NCI-H1105 (cell line): ENCODE results near the gene TBXAS1.

Experiments used
- DNase-seq: peaks from one replicate; lab custom pipeline; 2025; lab: John Stamatoyannopoulos, UW

TBXAS1 gene

DNA sequence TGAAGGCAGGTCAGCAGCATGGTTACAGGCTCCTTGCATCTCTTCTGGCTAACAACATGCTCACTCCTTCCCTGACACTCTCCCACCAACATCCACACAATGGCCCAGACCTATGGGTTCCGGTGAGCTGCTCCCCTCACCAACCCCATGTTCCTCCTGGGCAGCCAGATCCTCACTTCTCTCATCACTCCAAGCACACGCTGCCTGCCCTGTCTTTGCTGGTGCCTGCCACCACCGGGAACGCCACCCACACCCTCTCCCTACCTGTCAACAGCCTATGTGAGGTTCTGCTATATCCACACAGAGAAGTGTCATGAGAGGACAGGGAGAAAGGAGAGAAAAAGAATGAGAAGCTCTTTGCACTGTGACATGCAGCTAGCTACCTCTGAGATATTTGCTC, 219.1 kb downstream of the TBXAS1 start:
- DNase-seq: no peak

DNA sequence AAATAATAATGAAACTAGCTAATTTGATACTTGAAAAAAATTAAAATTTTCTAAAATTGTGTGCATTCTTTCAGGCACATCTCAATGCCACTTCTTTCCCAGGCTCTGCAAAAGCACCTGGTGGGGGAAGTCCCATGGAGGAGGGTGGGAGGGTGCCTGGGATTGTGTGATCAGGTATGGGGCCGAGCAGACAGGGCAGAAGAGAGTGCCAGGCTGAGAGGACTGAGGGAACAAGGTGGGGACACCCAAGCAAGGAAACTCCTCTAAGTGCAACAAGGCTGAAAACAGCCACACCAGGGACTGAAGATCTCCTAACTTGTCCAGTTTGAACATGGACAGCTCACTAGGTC, 219.9 kb downstream of the TBXAS1 start:
- no peak for DNase-seq

DNA sequence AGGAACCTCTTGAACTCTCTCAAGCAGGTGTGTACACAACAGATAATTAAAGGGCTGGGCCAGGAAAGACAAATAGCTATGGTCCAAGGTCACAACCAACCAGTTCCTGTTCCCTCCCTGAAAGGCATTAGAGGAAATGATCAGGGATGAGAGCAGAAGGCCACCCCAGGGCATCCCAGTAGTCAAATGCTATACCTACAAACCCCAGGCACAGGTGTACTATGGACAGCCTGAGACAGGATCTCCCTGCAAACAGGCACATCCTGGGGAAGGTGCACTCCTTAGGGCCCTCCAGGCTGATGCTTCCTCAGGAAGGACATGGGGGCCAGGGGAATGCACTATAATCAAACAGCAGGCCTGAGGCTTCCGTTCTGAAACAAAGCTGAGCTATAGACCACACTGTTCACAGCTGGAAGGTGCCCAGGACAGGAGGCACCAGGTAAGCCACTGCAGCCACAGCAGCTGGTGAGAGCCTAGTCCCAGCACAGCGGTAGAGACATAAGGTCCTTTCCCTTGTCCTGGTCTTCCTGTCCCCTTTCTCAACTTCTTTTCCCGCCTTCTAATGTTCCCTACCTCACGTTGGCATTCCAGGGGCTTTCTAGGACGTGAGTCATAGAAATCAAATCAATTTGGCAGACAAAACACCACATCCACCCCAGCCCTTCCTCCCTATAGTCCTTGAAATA, 220.4 kb downstream of the TBXAS1 start:
- no peak for DNase-seq

DNA sequence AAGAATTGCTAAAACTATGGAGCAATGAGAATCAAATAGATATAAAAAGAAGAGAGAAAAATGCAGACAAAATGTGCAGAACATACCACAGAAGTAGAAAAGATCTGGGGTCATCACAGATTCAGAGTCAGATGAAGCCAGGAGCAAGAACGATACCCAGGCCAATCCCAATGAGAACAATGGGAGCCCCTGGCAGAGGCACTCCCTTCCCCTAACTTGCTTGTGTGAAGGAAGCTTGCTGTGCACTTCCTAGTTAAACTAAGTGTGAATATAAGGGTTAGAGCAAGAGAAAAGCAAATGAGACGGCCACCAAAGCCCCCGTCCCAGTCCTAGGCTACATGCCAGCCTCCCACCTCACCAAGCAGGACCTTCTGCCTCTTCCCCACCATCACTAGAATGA, 221.0 kb downstream of the TBXAS1 start:
- DNase-seq: no peak

DNA sequence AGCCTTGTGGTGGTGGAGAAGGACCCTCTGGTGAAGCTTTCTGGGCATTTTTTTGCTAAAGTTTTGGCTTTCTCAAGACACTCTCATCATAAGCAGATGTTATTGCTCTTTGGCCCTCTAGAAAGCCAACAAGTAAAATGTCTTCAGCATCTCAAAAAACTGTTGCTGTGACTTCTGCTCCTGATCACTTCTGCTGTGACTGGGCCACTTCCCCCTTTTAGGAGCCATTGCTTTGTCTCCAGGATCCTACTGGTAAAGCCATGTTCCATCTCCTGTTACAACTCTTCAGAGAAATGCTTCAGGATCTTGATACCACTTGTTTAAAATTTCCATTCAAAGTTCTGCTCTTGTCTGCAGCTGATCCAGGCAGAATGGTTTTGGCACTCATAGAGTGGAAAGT, 222.8 kb downstream of the TBXAS1 start:
- no peak for DNase-seq

DNA sequence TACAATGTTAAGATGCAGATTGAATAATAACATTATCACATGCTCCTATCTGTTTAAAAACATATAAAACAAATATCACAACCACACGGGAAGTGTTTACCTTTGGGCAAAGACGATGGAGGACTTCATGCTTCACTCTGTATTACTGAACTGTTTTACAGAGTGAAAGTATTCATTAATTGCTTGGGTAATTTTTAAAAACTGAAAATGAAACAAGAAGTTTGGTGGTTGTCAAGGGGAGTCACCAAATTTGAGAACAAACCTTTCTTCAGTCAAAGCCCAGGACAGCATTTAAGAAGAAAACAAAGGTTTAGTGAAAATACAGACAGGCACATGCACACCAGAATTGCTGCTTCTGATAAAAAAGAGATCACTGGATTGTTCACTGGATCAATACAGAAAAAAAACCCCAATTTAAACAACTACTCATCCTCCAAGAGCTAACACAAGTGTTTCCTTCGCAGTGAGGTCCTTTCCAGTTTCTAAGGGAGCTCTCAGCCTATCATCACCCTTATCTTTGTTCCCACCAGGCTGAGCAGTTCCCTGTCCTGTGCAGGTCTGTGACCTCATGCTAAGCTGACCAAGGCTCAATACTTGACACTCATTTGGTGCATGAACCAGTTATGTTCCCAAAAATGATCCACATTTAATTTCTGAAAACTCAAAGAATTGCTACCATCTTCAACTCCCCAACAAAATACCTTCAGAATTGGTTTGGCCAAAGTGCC, 224.9 kb downstream of the TBXAS1 start:
- DNase-seq: no peak

DNA sequence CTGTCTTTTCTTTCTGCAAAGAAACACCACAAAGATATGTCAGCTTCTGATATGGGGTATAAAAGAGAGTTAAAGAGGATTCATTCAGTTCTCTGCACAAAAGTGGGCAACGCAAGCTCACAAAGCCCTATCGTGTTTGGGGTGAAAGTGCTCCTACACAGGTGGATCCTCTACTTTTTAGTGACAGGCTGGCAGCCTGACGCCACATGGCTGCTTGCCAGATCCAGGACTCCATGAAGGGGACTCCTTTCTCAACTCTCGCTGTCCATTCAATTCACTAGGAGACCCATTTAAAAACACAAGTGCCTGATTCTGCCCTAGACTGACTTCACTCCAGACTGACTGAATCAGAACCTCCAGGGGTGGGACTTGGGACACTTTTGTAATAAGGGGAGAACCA, 225.7 kb downstream of the TBXAS1 start:
- no peak for DNase-seq

DNA sequence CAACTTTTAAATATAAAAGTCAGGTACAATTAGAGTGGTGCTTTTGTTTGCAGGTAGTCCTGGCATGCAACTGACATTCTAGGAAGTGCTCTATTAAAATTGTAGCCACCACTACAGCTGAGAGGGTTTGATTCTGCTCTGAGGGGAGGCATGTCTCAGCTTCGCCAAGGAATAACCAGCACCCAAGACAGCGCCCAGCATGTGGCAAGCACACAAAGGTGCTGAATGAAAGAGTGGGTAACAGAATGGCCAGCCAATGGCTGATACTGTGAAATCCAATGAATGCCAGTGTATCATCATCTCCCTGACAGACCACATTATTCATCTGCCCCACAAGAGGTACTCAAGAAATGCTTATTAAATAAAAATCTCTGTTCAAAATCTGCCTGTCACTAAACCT, 226.8 kb downstream of the TBXAS1 start:
- no peak for DNase-seq

DNA sequence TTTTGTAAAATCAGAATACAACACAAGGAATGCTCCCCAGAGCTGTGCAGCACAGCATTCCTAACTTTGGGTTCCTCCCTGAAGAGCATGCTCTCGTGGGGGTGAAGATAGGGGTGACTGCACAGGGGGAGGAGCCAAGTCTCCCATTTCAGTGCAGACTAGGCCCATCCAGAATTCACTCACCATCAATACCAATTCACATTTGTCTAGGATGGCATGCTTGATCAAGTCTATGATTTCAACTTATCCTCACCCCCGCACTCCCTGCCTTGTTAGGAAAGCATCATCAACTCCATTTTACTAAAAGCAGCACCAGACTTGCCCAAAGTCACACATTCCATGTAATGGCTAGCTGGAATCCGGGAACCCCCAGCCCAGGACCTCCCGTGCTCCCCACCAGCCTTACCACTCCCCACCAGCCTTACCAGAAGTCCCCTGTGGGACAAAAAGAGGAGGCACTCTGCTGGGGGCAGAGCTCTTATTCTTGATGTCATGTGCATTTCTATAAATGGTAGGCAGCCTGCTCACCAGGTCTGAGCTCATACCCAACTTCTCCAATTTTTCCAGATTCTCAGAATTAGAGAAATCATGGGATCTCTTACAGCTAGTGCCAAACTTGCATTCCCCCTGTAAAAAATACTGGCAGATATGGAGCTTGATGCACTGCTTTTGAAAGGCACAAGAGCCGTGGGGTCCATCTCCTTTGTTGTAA, 227.5 kb downstream of the TBXAS1 start:
- DNase-seq: no peak

DNA sequence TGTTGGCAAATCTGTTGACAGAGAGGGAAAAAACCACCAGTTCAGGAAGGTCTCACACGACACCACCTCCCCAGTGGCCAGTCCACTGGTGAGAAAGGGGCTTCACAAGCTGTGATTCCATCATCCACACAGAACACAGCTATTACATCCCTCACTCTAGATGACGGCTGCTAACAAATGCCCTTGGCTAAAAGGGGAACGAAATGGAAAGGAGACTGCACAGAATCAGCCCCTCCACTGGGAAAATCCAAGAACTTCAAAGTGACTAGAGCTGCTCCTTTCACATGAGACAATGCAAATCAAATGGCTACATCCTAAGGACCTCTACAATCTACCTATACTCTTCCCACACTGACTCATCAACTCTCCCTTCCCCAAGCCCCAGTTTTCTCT, 228.1 kb downstream of the TBXAS1 start:
- no peak for DNase-seq

DNA sequence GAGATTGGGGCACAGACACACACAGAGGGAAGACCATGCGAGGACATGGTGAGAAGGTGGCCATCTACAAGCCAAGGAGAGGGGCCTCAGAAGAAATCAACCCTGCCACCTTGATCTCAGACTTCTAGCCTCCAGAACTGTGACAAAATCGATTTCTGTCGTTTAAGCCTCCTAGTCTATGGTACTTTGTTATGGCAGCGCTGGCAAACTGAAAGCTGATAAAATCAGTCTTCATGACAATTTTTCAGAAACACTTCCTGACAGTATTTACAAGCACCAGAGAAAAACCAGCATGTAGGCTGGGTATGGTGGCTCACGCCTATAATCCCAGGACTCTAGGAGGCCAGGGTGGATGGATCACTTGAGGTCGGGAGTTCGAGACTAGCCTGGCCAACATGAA, 229.5 kb downstream of the TBXAS1 start:
- DNase-seq: no peak

DNA sequence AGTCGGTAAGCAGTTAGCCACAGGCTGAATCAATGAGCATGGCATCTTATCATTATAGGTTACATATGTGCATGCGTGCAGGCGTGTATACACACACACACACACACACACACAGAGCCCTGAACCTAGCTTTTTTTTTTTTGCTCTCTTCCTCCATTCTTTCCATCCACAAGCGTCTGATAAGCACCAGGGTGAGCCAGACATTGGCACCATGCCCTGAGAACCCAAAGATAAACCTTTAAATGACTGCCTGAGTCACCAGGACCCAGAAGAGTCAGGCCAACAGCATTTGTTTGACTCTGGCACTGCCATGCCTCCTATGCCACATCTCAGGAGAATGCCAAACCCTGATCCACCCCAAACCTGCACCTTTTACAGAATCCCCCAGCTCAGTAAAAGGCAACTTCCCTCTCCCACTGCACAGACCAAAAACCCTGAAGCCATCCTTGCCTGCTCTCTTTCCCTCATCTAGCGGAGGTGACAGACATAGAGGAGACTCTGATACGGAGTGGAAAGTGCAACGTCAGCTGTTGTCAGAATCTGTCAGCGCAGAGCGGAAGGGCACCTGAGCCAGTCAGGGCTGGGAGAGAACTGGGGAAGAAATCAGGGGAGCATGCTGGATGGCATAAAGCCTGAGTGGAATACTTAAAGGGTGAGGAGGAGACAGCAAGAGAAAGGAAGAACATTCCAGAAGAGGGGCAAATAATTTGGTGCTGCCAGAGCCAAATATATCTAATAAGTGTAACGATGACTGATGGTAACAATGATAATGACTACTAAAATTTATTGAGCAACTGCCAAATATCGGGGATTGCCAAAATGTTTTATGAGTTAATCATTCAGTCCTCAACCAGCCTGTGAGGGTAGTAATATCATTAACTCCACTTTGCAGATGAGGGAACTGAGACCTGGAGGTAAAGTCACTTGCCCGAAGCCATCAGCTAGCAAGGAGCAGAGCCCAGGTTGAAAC, 230.5 kb downstream of the TBXAS1 start:
- no peak for DNase-seq

DNA sequence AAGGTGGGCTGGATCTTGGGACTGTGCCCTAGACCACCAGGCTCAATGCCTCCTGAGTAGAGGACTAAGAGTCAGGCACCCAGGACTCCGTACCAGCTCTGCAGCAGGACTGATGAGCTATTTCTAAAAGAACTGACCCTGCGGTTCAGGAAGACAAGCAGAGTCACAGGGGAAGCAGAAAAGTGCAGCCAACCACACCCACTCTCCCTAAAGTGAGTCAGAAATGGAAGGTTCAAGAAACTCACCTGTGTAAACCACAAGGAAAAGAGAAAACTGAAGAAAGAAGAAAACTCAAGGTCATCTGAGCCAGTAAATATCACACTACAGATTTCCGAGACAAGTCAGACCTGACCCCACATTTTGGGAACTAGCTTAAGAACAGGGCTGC, 231.2 kb downstream of the TBXAS1 start:
- DNase-seq: no peak

DNA sequence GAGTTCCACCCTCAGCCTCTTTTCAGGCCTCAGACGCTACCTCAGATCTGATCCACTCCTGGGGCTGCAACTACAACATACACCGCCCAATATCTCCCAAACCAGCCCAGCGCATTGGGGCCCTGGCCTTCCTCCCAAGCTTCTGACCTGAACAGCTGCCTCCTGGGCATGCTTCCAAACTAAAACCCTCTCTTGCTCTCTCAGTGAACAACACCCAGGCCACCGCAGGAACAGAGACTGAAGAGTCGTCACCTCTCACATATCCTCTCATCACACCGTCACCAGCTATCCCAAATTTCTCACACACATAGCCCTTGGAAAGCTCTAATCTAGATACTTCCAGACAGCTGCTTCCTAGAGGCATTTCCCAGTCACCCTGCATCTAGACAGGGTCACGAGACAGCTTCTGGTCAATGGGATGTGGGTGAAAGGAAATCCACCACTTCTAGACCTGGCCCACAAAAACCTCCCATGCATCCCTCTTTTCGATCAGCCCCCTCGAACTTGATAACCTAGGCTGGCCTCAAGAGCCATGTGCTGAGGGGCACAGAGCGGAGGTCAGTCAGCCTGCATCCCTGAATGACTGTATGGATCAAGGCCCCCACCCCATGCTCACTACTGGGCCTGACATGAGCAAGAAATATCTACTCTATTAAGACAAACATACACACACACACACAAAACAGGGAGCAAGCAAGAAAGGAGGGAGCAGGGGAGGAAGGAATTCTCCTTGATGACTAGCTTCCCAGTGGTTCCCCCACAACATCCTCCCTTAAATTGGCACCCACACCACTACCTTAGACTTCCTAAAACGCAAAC, 231.9 kb downstream of the TBXAS1 start:
- DNase-seq: peak; percentile 30

DNA sequence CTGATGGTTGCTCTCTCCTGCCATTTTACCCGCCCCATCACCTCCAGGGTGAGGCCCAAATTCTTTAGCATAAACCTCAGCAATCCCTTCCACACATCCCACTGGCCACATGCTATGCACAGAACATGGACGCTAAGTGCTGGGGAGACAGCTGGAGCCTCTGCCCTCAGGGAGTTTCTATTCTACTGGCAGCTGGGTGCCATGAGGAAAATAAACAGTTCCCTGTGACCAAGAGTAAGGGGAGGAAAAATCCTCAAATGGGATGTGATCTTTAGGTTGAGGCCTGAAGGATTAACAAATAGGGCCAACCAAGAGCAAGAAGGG, 232.5 kb downstream of the TBXAS1 start:
- DNase-seq: no peak

DNA sequence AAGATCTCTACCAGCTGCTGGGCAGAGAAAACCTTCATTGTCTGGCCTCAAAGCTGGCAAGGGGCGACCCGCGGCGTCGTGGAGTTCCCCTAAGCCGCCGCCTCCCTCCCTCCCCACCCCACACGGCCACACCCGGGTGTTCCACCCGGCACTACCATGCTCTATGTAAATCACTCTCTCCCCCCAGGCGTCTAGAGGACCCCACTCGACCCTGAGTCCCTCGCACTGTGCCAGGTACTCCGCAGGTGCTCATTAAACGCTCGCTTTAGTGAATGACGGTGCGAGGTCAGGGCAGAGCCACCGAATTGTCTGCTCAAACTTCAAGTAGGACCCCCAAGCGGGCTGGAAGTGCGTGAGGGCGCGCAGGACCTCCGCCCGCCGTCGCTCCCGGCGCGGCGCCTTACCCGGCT, 233.1 kb downstream of the TBXAS1 start:
- no peak for DNase-seq

DNA sequence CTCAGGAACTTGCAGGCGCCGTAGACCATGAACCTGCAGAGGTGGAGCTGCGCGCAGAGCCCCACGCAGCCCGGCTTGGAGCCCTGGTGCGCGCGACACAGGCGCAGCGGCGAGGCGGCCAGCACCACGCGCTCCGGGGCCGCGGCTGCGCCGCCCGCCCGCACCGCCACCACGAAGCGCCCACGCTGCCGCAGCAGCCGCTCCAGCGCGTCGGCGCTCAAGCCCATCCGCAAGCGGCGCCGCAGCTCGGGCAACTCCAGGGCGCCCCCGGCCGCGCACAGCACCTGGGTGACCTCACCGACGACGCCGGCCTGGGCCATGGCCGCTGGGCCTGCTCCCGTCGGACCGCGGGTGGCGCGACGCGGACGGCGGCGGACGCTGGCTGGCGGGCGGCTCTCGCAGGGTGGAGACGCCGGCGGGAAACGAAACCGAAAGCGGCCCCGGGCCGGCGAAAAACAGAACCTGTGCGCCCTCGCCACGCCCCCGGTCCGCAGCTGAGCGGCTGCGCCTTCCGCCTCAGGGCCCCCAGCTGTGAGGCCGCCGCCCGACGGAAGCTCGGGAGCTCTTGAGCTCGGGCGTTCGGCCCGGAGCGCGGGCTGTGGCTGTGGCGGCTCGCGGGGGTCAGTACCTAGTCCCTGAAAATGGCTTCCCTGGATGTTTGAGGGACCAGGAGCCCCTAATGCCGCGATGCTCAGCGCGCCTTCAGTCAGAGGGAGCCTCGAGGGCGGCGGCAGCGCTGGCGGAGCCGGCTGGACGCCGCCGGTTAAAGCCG, 233.7 kb downstream of the TBXAS1 start, which contains the start of gene PARP12:
PARP12 (minus strand) TSS at position 424 of the 772 bp plus-strand sequence; CDS start at position 320, 104 bp downstream.
- DNase-seq: peak; percentile 39

DNA sequence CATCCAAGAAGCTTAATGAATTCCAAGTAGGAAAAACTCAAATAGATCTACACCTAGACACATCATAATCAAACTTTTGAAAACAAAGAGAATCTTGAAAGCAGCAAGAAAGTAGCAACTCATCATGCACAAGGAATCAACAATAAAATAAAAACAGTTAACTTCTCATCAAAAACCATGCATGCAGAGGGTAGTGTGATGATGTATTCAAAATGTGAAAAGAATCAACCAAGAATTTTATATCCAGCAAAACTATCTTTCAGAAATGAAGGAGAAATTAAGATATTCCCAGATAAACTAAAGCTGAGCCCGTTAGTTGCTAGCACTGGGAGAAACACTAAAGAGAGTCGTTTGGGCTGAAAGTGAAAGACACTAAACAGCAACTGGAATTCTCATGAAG, 238.0 kb downstream of the TBXAS1 start:
- no peak for DNase-seq

DNA sequence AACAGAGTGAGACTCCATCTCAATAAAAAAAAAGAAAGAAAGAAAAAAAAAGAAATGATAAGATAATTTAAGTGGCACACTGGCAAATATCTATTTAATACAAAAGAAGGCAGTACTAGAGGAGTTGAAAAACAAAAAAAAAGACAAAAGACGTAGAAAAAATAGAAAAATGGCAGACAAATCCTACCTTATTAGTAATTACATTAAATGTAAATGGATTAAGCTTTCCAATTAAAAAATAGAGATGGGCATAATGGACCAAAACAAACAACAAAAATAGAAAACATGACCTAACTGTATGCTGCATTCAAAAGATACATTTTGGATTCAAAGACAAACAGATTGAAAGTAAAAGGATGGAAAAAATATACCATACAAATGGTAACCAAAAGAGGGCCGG, 239.0 kb downstream of the TBXAS1 start:
- DNase-seq: no peak

DNA sequence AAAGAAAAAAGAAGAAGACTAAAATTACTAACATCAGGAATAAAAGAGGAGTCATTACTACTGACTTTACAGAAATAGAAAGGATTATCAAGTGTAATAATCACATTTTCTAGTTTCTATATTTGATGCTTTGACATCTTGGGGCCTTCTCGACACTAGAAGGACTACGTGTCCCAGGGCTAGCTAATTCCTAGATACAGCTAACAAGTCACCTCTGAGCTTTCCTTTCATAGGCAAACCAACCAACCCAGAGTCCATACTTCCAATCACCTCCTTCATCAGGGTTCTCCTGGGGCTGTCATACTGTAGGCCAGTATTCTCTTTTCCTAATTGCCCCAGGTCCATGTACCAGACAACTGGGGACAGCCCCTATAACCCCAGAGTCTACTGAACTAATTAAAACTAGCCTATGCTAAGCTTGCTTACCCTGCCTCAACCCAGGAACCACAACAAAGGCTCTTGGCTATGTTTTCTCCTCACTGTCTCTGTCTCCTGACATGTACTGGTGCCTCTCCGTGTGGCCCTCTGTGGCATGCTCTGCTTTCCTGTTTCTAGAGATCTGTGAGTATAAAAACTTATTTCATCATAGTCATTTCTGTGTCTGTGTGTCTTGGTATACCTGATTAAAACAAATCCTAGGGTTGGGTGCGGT, 240.4 kb downstream of the TBXAS1 start:
- no peak for DNase-seq
